Psoas muscle (tissue), 8 donors: ENCODE measurements around the gene RABL6. TPM values are rescaled to one million over a fixed set of nuclear protein-coding genes. Genes with fewer than 3 reads are reported as not detected.
A peak's percentile ranks its signal among the peaks of the same experiment; 100 is the strongest.

Source experiments
- ATAC-seq, 4 donors: fragments of 200-7000 bp; cut with Tn5 transposase; one replicate each; pipeline ENCODE4 v1.9.1; 2020; ENCODE audit warnings: moderate library complexity in 3 of 4, mild to moderate bottlenecking in 2 of 4
- DNase-seq, 2 donors: peaks; one replicate each; pipeline ENCODE4 v3.0.0-alpha.2; 2020
- H3K27ac ChIP-seq: fragments of 200-600 bp; one replicate; pipeline ENCODE4 v1.8.0; 2022
- H3K27me3 ChIP-seq, 3 donors: fragments of 200-600 bp in 1 of 3; one replicate each; pipeline versions ENCODE4 v1.6.1 to v1.8.0; 2013 to 2022; ENCODE audit warnings: low read length in 2 of 3, mild to moderate bottlenecking in 2 of 3, moderate library complexity in 1 of 3; ENCODE audit not compliant: insufficient read depth in 3 of 3
- H3K36me3 ChIP-seq, 2 donors: fragments of 200-600 bp in 1 of 2; one replicate each; pipeline versions ENCODE4 v1.6.1 to v1.8.0; 2013 to 2022; ENCODE audit warnings: low read depth in 1 of 2, mild to moderate bottlenecking in 1 of 2, moderate library complexity in 1 of 2; ENCODE audit not compliant: insufficient read depth in 1 of 2
- H3K4me1 ChIP-seq: fragments of 200-600 bp; one replicate; pipeline ENCODE4 v1.8.0; 2022
- H3K4me3 ChIP-seq: fragments of 200-600 bp; one replicate; pipeline ENCODE4 v1.8.0; 2022; ENCODE audit warnings: mild to moderate bottlenecking
- H3K9me3 ChIP-seq: fragments of 200-600 bp; one replicate; pipeline ENCODE4 v1.8.0; 2022
- WGBS, 3 donors: extraction: QIAGEN DNeasy Blood & Tissue Kit; methylation state at CpG; one replicate each; pipeline versions ENCODE4 v1.1.6 to v1.1.7; 2013; 5-methylcytosine and 5-hydroxymethylcytosine counted together
- intact Hi-C, 2 donors: fragments of 100-400 bp; cut with DNase I; formaldehyde crosslinking; loops; one replicate each; pipeline versions ENCODE4 v1.11.0 to v1.14.2; 2022
- long read RNA-seq, 2 donors: library from polyadenylated mRNA; unstranded; transcript quantifications; one replicate each; pipeline ENCODE4 v2.0.0, GENCODE V29; 2021
- polyA plus RNA-seq, 3 donors: library from polyadenylated mRNA; stranded (reverse); fragments of 200-250 nt; gene quantifications; one replicate each; pipeline ENCODE4 v1.2.3, GENCODE V29; 2013
- total RNA-seq, 4 donors: library from RNA; stranded (reverse); fragmentation: NEBNext Ultra II Directional in 2 of 4; extraction: Animal tissue kit (Norgen Biotek cat#: 25700) in 2 of 4; gene quantifications; one replicate each; pipeline versions ENCODE4 v1.2.1 to v1.2.4, GENCODE V29; 2021 to 2023
- TF ChIP-seq, protein P1 (sequence below): fragments of 200-600 bp; IDR thresholded peaks from one replicate; pipeline ENCODE4 v1.8.0; 2022; ENCODE audit warnings: antibody characterized with exemption
- donor health status: healthy with polysubstance abuse.
- donor health status: DM: no; HTN: no; CAD: no; lungs with moderate emphysema.
- donor health status: Bipolar disorder and iron deficiency.
- donor health status: healthy.
- donor health status: DM: yes; HTN: yes; CAD: no.
- donor health status: DM: no; HTN: no; CAD: no.
- donor health status: DM: no; HTN: no; CAD: no.
- donor health status: DM: yes; HTN: yes; CAD: no.

Gene RABL6, protein sequence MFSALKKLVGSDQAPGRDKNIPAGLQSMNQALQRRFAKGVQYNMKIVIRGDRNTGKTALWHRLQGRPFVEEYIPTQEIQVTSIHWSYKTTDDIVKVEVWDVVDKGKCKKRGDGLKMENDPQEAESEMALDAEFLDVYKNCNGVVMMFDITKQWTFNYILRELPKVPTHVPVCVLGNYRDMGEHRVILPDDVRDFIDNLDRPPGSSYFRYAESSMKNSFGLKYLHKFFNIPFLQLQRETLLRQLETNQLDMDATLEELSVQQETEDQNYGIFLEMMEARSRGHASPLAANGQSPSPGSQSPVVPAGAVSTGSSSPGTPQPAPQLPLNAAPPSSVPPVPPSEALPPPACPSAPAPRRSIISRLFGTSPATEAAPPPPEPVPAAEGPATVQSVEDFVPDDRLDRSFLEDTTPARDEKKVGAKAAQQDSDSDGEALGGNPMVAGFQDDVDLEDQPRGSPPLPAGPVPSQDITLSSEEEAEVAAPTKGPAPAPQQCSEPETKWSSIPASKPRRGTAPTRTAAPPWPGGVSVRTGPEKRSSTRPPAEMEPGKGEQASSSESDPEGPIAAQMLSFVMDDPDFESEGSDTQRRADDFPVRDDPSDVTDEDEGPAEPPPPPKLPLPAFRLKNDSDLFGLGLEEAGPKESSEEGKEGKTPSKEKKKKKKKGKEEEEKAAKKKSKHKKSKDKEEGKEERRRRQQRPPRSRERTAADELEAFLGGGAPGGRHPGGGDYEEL
- total RNA-seq (10 to 100 TPM; 74.4 to 90.5 (median 88.3) TPM), polyA plus RNA-seq (10 to 100 TPM; 73.0 to 82.5 (median 75.4) TPM)
- long read RNA-seq, donor 1, transcript RABL6-201 (15 exons, 3,091 nt), result major isoform, 11 of 71 reads
- long read RNA-seq, donor 1, partial matches to known transcripts, result 54 of 71 reads
- long read RNA-seq, donor 1, other reads (novel, unspliced or antisense), result 4 of 71 reads
- long read RNA-seq, donor 2, transcript RABL6-201 (15 exons, 3,091 nt), result major isoform, 24 of 132 reads
- long read RNA-seq, donor 2, partial matches to known transcripts, result 98 of 132 reads
- long read RNA-seq, donor 2, other reads (novel, unspliced or antisense), result 8 of 132 reads

DNA sequence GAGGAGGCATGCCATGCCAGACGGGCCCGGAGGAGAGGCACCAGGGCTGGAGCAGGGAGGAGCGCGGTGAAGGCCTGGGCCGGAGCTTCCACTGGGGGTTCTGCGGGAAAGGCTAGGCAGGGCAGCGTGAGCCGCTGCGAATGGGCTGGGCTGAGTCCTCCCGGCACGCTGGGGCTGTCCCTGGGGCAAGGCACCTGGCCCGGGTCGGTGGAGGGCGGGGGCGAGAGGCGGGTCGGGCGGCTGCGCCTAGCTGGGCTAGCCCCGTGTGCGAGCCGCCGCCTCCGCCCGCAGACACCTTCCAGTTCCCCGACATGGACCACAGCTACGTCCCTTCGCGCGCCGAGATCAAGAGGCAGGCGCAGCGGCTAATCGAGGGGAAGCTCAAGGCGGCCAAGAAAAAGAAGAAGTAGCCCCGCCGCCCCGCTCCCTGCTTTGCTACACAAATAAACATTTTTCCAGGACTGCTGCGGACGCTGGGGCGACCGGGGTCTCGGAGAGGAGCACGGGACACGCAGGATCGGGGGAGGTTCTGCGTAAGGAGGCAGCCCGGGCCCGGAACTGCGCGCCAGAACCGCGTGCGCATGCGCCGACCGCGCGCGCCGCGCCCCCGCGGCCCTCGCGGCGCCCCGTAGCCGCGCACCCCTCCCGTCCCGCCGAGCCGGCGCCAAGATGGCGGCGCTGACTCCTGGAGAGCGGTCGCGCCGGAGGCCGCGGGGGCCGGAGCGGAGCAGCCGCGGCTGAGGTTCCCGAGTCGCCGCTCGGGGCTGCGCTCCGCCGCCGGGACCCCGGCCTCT is at the start of gene RABL6:
TSS of gene RABL6 (plus strand) at position 668 of the 794 bp plus-strand sequence. CDS start 249 bp downstream, outside the sequence.
- H3K27me3 ChIP-seq, result no peaks in the 10 kb centered on the region
- H3K9me3 ChIP-seq, result no peaks in the 10 kb centered on the region
- ATAC-seq, result peak; percentile 89 to 95 (median 92)
- peak within 1 kb of the TSS; percentile 94 for H3K4me3 ChIP-seq
- peak within 1 kb of the TSS; percentile 87 for H3K27ac ChIP-seq
- peak; percentile 81 to 90 for DNase-seq
- peaks cover 0 to 12% of the 10 kb centered on the region in 2 donors for H3K36me3 ChIP-seq
- H3K4me1 ChIP-seq, result peaks cover 36% of the 10 kb centered on the region
- WGBS, 3 donors, result 1 to 2% (median 1%) methylated on average over 52 to 96 of the region's 96 CpGs
- intact Hi-C loops, result loop anchor here in 1 of 2 donors (1.0 kb wide), 1 partner anchor 16 kb away; the partner anchor contains the start of gene TMEM141
- TF ChIP-seq, protein P1, sequence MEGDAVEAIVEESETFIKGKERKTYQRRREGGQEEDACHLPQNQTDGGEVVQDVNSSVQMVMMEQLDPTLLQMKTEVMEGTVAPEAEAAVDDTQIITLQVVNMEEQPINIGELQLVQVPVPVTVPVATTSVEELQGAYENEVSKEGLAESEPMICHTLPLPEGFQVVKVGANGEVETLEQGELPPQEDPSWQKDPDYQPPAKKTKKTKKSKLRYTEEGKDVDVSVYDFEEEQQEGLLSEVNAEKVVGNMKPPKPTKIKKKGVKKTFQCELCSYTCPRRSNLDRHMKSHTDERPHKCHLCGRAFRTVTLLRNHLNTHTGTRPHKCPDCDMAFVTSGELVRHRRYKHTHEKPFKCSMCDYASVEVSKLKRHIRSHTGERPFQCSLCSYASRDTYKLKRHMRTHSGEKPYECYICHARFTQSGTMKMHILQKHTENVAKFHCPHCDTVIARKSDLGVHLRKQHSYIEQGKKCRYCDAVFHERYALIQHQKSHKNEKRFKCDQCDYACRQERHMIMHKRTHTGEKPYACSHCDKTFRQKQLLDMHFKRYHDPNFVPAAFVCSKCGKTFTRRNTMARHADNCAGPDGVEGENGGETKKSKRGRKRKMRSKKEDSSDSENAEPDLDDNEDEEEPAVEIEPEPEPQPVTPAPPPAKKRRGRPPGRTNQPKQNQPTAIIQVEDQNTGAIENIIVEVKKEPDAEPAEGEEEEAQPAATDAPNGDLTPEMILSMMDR, result no peak

DNA sequence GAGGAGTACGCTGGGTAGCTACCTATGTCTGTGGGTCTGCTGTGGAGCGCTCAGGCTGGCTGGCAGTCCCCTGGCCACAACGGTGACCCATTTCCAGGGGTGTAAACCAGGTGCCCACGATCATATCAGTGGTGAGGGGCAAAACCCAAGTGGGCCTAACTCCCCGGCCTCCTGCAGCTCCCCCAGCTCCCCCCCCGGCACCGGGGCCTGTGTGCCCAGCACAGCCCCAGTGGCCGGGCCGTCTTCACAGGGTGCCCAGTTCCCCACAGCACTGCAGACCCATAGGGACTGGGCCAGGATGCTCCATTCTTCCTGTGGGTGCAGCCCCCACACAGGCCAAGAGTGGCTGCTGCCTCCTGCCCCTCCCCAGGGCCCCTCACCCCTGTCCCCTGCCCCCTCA is 48.7 kb upstream of the RABL6 start:
- Histone ChIP-seq H3K27ac (no peak overlapping the region), H3K27me3 (no peaks in the 10 kb centered on the region), H3K4me1 (peaks cover 11% of the 10 kb centered on the region), H3K9me3 (no peaks in the 10 kb centered on the region), H3K36me3 (no peaks in the 10 kb centered on the region), H3K4me3 (no peak overlapping the region)
- no peak for ATAC-seq
- 74 to 83% (median 78%) methylated on average over 9 of the region's 9 CpGs for WGBS, 3 donors
- DNase-seq, result peak in 1 of 2 donors; percentile 21
- intact Hi-C loops, result no loop called here
- TF ChIP-seq, protein P1, result no peak

DNA sequence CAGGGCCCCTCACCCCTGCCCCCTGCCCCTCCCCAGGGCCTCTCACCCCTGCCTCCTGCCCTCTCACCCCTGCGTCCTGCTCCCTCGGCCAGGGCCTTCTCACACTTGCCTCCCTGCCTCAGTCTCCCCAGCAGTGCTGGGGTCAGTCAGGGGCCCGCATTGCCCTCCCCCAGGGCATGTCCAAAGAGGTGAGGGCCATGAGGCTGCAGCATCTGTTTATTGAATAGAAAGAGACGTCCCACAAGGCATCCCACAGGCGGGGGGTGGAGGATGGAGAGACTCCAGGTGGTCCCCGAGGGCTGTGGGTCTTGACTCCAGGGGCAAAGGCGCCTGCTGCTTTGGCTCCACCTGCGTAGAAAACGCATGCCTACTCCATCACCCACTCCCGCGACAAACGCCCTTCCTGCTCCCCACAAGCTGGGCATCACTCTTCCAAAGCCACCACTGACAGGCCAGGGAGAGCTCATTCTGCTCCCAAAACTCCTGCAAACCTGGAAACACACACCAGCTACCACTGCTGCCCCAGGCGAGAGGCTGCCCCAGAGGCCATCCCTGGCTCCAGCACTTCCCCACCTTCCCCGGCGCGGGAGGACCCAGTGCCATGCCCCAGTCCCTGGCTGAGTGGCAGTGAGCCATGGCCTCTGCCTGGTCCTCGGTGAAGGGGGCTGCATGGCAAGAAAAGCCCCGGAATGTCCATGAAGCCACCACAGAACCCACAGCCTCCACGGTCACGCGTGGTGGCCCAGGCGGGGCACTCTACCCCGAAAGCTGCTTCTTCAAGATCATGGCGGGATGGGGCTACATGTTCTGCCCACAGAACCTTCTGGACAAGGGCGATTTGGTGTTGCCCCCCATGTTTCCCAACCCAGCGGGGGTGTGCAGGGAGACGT is 48.1 kb upstream of the RABL6 start:
- intact Hi-C loops, result no loop called here
- no peak for ATAC-seq
- Histone ChIP-seq H3K27ac (no peak overlapping the region), H3K36me3 (no peaks in the 10 kb centered on the region), H3K27me3 (no peaks in the 10 kb centered on the region), H3K9me3 (no peaks in the 10 kb centered on the region), H3K4me3 (no peak overlapping the region), H3K4me1 (peaks cover 11% of the 10 kb centered on the region)
- 85 to 87% (median 85%) methylated on average over 27 of the region's 27 CpGs for WGBS, 3 donors
- TF ChIP-seq, protein P1, result no peak
- DNase-seq, result peak in 1 of 2 donors; percentile 40
